Bronchial epithelial cell (primary cell): ENCODE data around the gene HS3ST3B1. TPM values are rescaled to one million over a fixed set of nuclear protein-coding genes. Genes with fewer than 3 reads are reported as not detected.

Experiments used
- DNase-seq: peaks from one replicate; pipeline ENCODE4 v3.0.0-alpha.2; 2010; ENCODE audit warnings: low read depth
- FAIRE-seq: peaks from 2 replicates; lab custom pipeline; 2011; peaks lifted over from hg19 to GRCh38; lab: Jason Lieb, UNC
- H3K27me3 ChIP-seq: 2 replicates; pipeline ENCODE4 v1.5.1; 2011; ENCODE audit warnings: low read length; ENCODE audit not compliant: control insufficient read depth, insufficient read depth
- H3K36me3 ChIP-seq: 2 replicates; pipeline ENCODE4 v1.5.1; 2011; ENCODE audit warnings: low read length; ENCODE audit not compliant: control insufficient read depth, insufficient read depth
- H3K4me3 ChIP-seq: 2 replicates; pipeline ENCODE4 v1.5.1; 2011; ENCODE audit warnings: mild to moderate bottlenecking, low read depth, low read length, control low read depth
- CTCF ChIP-seq: IDR thresholded peaks from 2 replicates; pipeline ENCODE4 v1.5.1; 2011; ENCODE audit warnings: mild to moderate bottlenecking, moderate library complexity, low read length, control low read depth, inconsistent platforms; ENCODE audit not compliant: insufficient read depth, severe bottlenecking
- total RNA-seq: library from RNA; depleted of rRNA; stranded (reverse); fragments of >200 nt; gene quantifications from 2 replicates; pipeline ENCODE4 v1.2.1, GENCODE V29; 2014

HS3ST3B1 gene
- total RNA-seq, 1 donor from 2014 or later, result 0.53 TPM

- TF ChIP-seq CTCF, result no peak
- FAIRE-seq, result no peak
- DNase-seq, result peak; percentile 29
- Histone ChIP-seq H3K36me3 (no peaks in the 10 kb centered on the region), H3K27me3 (peaks cover 39% of the 10 kb centered on the region), H3K4me3 (peak overlapping the region; percentile 50)
Measured at GRCh38 chr17:14301279-14302090, 604 bp downstream of the HS3ST3B1 start.

GRCh38 chr17:14302091-14302430, 1.2 kb downstream of the HS3ST3B1 start:
- no peak for TF ChIP-seq CTCF
- H3K36me3 ChIP-seq, result no peaks in the 10 kb centered on the region
- peaks cover 34% of the 10 kb centered on the region for H3K27me3 ChIP-seq
- FAIRE-seq, result no peak
- DNase-seq, result no peak
- H3K4me3 ChIP-seq, result peak overlapping the region; percentile 50

GRCh38 chr17:14302431-14303099, 1.7 kb downstream of the HS3ST3B1 start:
- FAIRE-seq (no peak), DNase-seq (peak; percentile 51)
- peak; percentile 83 for TF ChIP-seq CTCF
- peak overlapping the region; percentile 50 for H3K4me3 ChIP-seq
- H3K27me3 ChIP-seq, result peaks cover 31% of the 10 kb centered on the region
- H3K36me3 ChIP-seq, result no peaks in the 10 kb centered on the region

GRCh38 chr17:14303343-14304221, 2.7 kb downstream of the HS3ST3B1 start:
- no peak for TF ChIP-seq CTCF
- Histone ChIP-seq H3K27me3 (peaks cover 21% of the 10 kb centered on the region), H3K4me3 (peak overlapping the region; percentile 50), H3K36me3 (no peaks in the 10 kb centered on the region)
- FAIRE-seq (no peak), DNase-seq (no peak)

GRCh38 chr17:14304222-14304772, 3.4 kb downstream of the HS3ST3B1 start:
- H3K27me3 ChIP-seq, result peaks cover 15% of the 10 kb centered on the region
- no peak for DNase-seq

More at GRCh38 chr17:14304222-14304772, 3.4 kb downstream of the HS3ST3B1 start:
- no peak for FAIRE-seq
- no peak for TF ChIP-seq CTCF
- peak overlapping the region; percentile 50 for H3K4me3 ChIP-seq
- H3K36me3 ChIP-seq, result no peaks in the 10 kb centered on the region
